ENCODE measurements around the gene PCDHGB7.
"Not testable (repeated sequence)": the region's sequence is repeated elsewhere in the genome, so short reads cannot be mapped to it uniquely, and the experiment has no call there.

PCDHGB7 gene

GRCh38 chr5:141417494-141418172, at the start of gene PCDHGB7:
TSS of gene PCDHGB7 (plus strand) at chr5:141417677. CDS start at chr5:141417860, 183 bp downstream.
- H4K20me1 ChIP-seq (ENCODE audit: insufficient read depth, low read length); H3K79me2 ChIP-seq (ENCODE audit: low read length); H2AFZ ChIP-seq (ENCODE audit: low read depth, low read length); H3K27ac ChIP-seq (ENCODE audit: low read length); H3K27me3 ChIP-seq (ENCODE audit: low read depth, low read length); H3K9me3 ChIP-seq (ENCODE audit: insufficient read depth, low read length); H3K4me1 ChIP-seq (ENCODE audit: low read length); H3K4me2 ChIP-seq (ENCODE audit: low read length); H3K9ac ChIP-seq (ENCODE audit: low read length); H3K36me3 ChIP-seq (replicated peaks; ENCODE audit: low read depth, low read length); H3K4me3 ChIP-seq (ENCODE audit: low read length): not testable (repeated sequence)
- peak; percentile 36 for TF ChIP-seq CTCF (IDR thresholded peaks at IDR 0.05; ENCODE audit: low read depth, low read length)

GRCh38 chr5:141369994-141370848, 47.3 kb upstream of the PCDHGB7 start, which contains the start of gene PCDHGB3:
TSS of gene PCDHGB3 (plus strand) at chr5:141370242. CDS start at chr5:141370395, 153 bp downstream.
- peak within 1 kb of the TSS; percentile 76 for H3K4me3 ChIP-seq (ENCODE audit: low read length)

GRCh38 chr5:141371572-141372475, 45.7 kb upstream of the PCDHGB7 start:
- Histone ChIP-seq H3K9ac (ENCODE audit: low read length) (no peak overlapping the region), H3K4me1 (ENCODE audit: low read length) (no peaks in the 10 kb centered on the region), H3K27me3 (ENCODE audit: low read depth, low read length) (no peaks in the 10 kb centered on the region), H3K4me3 (ENCODE audit: low read length) (no peak overlapping the region), H3K4me2 (ENCODE audit: low read length) (no peak overlapping the region), H3K27ac (ENCODE audit: low read length) (no peak overlapping the region), H3K79me2 (ENCODE audit: low read length) (no peaks in the 10 kb centered on the region), H3K36me3 (replicated peaks; ENCODE audit: low read depth, low read length) (no peaks in the 10 kb centered on the region), H3K9me3 (ENCODE audit: insufficient read depth, low read length) (no peaks in the 10 kb centered on the region), H4K20me1 (ENCODE audit: insufficient read depth, low read length) (no peaks in the 10 kb centered on the region), H2AFZ (ENCODE audit: low read depth, low read length) (no peak overlapping the region)
- TF ChIP-seq CTCF (IDR thresholded peaks at IDR 0.05; ENCODE audit: low read depth, low read length), result no peak
- no peak for TF ChIP-seq EZH2phosphoT487 (IDR thresholded peaks at IDR 0.05; ENCODE audit: low read depth)

More at GRCh38 chr5:141369994-141370848, 47.3 kb upstream of the PCDHGB7 start, which contains the start of gene PCDHGB3:
- Histone ChIP-seq H3K79me2 (ENCODE audit: low read length) (no peaks in the 10 kb centered on the region), H3K4me1 (ENCODE audit: low read length) (no peaks in the 10 kb centered on the region), H3K9ac (ENCODE audit: low read length) (peak within 1 kb of the TSS; percentile 57), H3K4me2 (ENCODE audit: low read length) (peak within 1 kb of the TSS; percentile 77), H4K20me1 (ENCODE audit: insufficient read depth, low read length) (no peaks in the 10 kb centered on the region), H3K36me3 (replicated peaks; ENCODE audit: low read depth, low read length) (no peaks in the 10 kb centered on the region), H2AFZ (ENCODE audit: low read depth, low read length) (peak within 1 kb of the TSS; percentile 91), H3K9me3 (ENCODE audit: insufficient read depth, low read length) (no peaks in the 10 kb centered on the region), H3K27ac (ENCODE audit: low read length) (no peak within 1 kb of the TSS), H3K27me3 (ENCODE audit: low read depth, low read length) (no peaks in the 10 kb centered on the region)
- TF ChIP-seq CTCF (IDR thresholded peaks at IDR 0.05; ENCODE audit: low read depth, low read length) (peak; percentile 52), EZH2phosphoT487 (IDR thresholded peaks at IDR 0.05; ENCODE audit: low read depth) (no peak)
